ENCODE data around the gene AP3M1. TPM values are rescaled to one million over a fixed set of nuclear protein-coding genes. Genes with fewer than 3 reads are reported as not detected.

The AP3M1 gene
- total RNA-seq, 1 experiment from 2014 or later, result 56.7 TPM

DNA sequence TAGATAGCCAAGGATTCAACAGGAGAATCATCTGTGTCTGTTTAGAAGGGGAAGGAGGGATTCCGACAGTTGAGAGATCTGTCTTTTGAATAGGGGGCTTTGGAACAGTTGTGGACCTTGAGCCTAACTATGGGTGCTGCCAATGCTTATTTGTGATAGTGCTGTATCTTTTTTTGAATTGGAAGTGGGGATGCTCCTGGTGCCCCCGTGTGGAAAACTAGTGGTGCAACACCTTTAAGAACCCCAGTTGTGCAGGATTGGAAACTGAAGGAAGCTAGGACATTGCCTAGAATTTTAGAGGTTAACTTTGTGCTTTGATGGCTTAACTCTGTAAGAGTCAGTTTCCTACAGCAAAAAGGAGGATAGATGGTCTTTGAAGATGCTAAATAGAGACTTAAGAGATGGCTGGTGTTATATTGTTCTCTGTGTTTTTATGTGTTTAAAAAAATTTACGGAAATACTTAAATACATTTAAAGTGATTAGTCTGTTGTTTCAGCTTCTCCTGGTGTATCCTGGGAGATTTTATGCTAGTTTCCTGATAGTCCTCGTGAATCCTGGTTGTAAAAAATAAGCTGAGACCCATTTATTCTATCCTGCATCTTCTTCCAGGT lies 69.3 kb downstream of the AP3M1 start:
- no peak overlapping the region for H3K27ac Mint-ChIP-seq (ENCODE audit: unreplicated experiment)
- H3K4me1 Mint-ChIP-seq (ENCODE audit: low read depth, unreplicated experiment), result peaks cover 6% of the 10 kb centered on the region
- H3K27me3 Mint-ChIP-seq (ENCODE audit: insufficient read depth, unreplicated experiment), result no peaks in the 10 kb centered on the region
- peaks cover 19% of the 10 kb centered on the region for H3K4me1 ChIP-seq
- H3K4me3 ChIP-seq (ENCODE audit: low read depth, low read length), result no peak overlapping the region
- ChIA-PET POLR2A (no interaction called here), CTCF (interaction anchor here (0.5 to 1.3 kb wide), 13 partner anchors 10 to 202 kb away, joined by 3 to 14 read pairs (median 3); partner anchors contain the start of gene VCL)
- H3K4me3 Mint-ChIP-seq (ENCODE audit: unreplicated experiment), result no peak overlapping the region
- no peaks in the 10 kb centered on the region for H3K9me3 ChIP-seq
- H3K27me3 ChIP-seq (replicated peaks; ENCODE audit: control insufficient read depth, insufficient read depth, low read length), result no peaks in the 10 kb centered on the region
- peak; percentile 53 to 58 for DNase-seq
- no peaks in the 10 kb centered on the region for H3K9me3 Mint-ChIP-seq (ENCODE audit: unreplicated experiment)
- BruUV-seq (replicated peaks), result no TSS peak
- H3K36me3 ChIP-seq (ENCODE audit: control insufficient read depth, insufficient read depth, low read length), result no peaks in the 10 kb centered on the region
- H3K36me3 Mint-ChIP-seq (ENCODE audit: insufficient read depth, unreplicated experiment), result peaks cover 33% of the 10 kb centered on the region
- intact Hi-C loops (cut with micrococcal nuclease; ENCODE audit: unreplicated experiment), result loop anchor here (1.0 to 5.0 kb wide), 2 partner anchors 84 to 195 kb away; partner anchors contain the start of gene VCL
- TF ChIP-seq, protein P1, sequence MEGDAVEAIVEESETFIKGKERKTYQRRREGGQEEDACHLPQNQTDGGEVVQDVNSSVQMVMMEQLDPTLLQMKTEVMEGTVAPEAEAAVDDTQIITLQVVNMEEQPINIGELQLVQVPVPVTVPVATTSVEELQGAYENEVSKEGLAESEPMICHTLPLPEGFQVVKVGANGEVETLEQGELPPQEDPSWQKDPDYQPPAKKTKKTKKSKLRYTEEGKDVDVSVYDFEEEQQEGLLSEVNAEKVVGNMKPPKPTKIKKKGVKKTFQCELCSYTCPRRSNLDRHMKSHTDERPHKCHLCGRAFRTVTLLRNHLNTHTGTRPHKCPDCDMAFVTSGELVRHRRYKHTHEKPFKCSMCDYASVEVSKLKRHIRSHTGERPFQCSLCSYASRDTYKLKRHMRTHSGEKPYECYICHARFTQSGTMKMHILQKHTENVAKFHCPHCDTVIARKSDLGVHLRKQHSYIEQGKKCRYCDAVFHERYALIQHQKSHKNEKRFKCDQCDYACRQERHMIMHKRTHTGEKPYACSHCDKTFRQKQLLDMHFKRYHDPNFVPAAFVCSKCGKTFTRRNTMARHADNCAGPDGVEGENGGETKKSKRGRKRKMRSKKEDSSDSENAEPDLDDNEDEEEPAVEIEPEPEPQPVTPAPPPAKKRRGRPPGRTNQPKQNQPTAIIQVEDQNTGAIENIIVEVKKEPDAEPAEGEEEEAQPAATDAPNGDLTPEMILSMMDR (IDR thresholded peaks at IDR 0.05; ENCODE audit: insufficient read depth in 1 of 2, low read depth in 1 of 2, low read length in 1 of 2, severe bottlenecking in 1 of 2, unreplicated experiment in 1 of 2), result peak; percentile 76 to 77

DNA sequence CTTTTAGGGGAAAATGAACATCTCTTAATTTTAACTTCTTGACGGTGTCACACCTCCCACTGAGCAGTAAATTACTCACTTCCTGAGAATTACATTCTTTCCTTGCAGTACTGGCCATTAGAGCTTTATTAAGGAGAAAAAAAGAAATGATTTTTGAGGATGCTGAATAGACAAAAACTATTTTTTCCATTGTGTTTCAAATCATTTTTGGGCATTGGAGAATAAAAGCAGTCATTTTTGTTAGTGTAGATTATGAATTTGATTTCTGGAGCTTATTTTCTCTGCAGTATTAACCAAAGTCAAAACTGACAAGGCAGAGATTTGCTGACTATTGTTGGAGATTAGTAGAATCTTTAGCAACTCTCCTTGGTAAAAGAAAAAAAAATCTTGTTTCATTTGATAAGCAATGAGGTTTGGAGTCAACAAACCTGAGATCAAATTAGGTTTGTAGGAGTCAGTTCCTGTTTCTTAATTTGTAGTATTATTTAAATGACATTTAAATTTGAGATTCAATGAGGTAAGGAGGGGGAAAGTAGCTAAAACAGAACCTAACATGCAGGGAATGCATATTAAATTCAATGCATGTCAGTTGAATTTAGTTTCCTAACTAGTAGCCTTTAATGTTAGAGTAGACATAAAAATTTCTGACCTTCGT lies 70.6 kb downstream of the AP3M1 start:
- DNase-seq, result no peak
- H3K27me3 Mint-ChIP-seq (ENCODE audit: insufficient read depth, unreplicated experiment), result no peaks in the 10 kb centered on the region
- Histone ChIP-seq H3K9me3 (no peaks in the 10 kb centered on the region), H3K4me1 (peaks cover 19% of the 10 kb centered on the region), H3K36me3 (ENCODE audit: control insufficient read depth, insufficient read depth, low read length) (no peaks in the 10 kb centered on the region), H3K27me3 (replicated peaks; ENCODE audit: control insufficient read depth, insufficient read depth, low read length) (no peaks in the 10 kb centered on the region), H3K4me3 (ENCODE audit: low read depth, low read length) (no peak overlapping the region)
- POLR2A ChIA-PET, result no interaction called here
- CTCF ChIA-PET, result interaction anchor here (1.0 kb wide), 1 partner anchor 229 kb away, joined by 3 read pairs; no protein-coding TSS in a partner anchor
- no peaks in the 10 kb centered on the region for H3K9me3 Mint-ChIP-seq (ENCODE audit: unreplicated experiment)
- H3K4me1 Mint-ChIP-seq (ENCODE audit: low read depth, unreplicated experiment), result peaks cover 6% of the 10 kb centered on the region
- H3K27ac Mint-ChIP-seq (ENCODE audit: unreplicated experiment), result no peak overlapping the region
- no TSS peak for BruUV-seq (replicated peaks)
- TF ChIP-seq, protein P1 (IDR thresholded peaks at IDR 0.05; ENCODE audit: insufficient read depth in 1 of 2, low read depth in 1 of 2, low read length in 1 of 2, severe bottlenecking in 1 of 2, unreplicated experiment in 1 of 2), result no peak
- peaks cover 37% of the 10 kb centered on the region for H3K36me3 Mint-ChIP-seq (ENCODE audit: insufficient read depth, unreplicated experiment)
- H3K4me3 Mint-ChIP-seq (ENCODE audit: unreplicated experiment), result no peak overlapping the region
- intact Hi-C loops (cut with micrococcal nuclease; ENCODE audit: unreplicated experiment), result loop anchor here (5.0 kb wide), 1 partner anchor 83 kb away; the partner anchor contains the start of gene VCL

DNA sequence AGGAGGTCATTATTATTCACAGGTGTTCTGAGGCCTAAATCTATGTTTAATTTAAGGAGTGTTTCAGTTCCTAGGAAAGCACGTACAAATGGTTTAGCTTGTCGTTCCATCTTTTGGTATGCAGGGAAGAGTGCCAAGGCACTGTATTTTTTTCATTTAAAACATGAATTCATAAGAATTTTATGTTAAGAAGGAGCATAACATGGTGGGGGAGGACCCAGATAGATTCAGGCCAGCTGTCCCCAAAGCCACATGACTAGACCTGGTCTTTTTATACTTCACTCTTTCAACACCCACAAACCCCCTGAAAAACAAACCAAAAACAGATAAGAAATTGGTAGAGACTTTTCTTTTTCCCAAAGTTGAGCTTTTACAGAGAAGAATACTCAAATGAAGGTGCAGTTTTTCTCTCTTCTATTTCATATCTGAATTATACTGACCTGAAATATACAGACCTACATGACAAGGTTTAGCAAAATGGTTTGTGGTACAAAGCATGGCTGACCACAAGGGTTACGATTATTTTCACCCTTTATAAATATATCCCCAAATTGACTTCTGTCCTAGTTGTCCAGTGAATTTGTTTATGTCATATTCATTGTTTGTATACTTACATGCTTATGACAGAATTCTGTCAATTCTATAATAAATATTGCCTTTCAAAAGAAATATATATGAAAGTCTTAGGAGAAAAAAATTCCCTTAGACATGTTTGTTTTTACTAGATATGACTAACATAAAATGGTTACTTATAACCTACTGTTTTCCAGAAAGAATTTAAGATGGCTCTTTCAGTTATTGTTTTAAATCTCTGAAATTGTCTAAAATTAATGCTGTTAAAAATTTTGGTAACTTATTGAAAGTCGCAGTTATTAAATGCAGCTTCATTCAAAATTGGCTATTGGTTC lies 71.3 kb downstream of the AP3M1 start:
- no peaks in the 10 kb centered on the region for H3K9me3 ChIP-seq
- H3K27me3 ChIP-seq (replicated peaks; ENCODE audit: control insufficient read depth, insufficient read depth, low read length), result no peaks in the 10 kb centered on the region
- no peaks in the 10 kb centered on the region for H3K36me3 ChIP-seq (ENCODE audit: control insufficient read depth, insufficient read depth, low read length)
- Mint-ChIP-seq H3K27ac (ENCODE audit: unreplicated experiment) (no peak overlapping the region), H3K27me3 (ENCODE audit: insufficient read depth, unreplicated experiment) (no peaks in the 10 kb centered on the region), H3K4me1 (ENCODE audit: low read depth, unreplicated experiment) (peaks cover 6% of the 10 kb centered on the region), H3K9me3 (ENCODE audit: unreplicated experiment) (no peaks in the 10 kb centered on the region), H3K36me3 (ENCODE audit: insufficient read depth, unreplicated experiment) (peaks cover 37% of the 10 kb centered on the region), H3K4me3 (ENCODE audit: unreplicated experiment) (no peak overlapping the region)
- H3K4me1 ChIP-seq, result peaks cover 19% of the 10 kb centered on the region
- no TSS peak for BruUV-seq (replicated peaks)
- no peak for DNase-seq
- TF ChIP-seq, protein P1 (IDR thresholded peaks at IDR 0.05; ENCODE audit: insufficient read depth in 1 of 2, low read depth in 1 of 2, low read length in 1 of 2, severe bottlenecking in 1 of 2, unreplicated experiment in 1 of 2), result no peak
- intact Hi-C loops (cut with micrococcal nuclease; ENCODE audit: unreplicated experiment), result no loop called here
- ChIA-PET POLR2A (interaction anchor here (0.7 kb wide), 1 partner anchor 19 kb away, joined by 3 read pairs; no protein-coding TSS in a partner anchor), CTCF (no interaction called here)
- no peak overlapping the region for H3K4me3 ChIP-seq (ENCODE audit: low read depth, low read length)

Data from Caco-2 (cell line).